ENCODE measurements around the gene XXYLT1.

DNA sequence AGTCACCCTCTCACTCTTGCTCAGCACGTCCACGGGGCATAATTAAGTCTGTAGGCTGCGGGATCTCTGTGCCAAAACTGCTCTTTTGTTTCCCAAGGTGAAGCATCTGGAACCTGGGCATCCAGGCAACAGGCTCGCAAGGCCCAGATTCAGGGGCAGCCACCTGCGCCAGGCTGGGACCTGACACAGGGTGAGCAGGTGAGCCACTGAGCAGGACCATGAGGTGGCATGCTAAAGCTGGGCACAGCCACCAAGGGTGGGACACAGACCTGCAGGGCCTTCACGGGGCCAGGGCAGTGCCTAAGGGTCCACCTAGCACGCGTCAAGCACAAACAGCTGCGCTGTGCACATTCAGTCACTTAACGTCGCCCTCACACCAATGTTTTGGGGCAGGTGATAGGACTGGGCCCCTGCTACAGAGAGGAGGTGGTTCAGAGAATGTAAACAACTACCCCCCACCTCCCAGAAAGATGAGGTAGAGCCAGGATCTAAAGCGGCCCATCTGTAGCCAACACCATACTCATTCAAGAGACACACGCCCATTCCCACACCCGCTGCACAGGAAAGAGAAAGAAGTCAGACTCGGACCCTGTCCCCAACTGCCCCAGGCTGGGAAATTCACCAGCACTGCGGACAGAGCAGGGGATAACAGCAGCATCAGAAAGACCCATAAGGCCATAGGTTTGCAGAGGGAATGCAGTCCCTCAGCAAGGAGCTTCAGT, 16.3 kb downstream of the XXYLT1 start:
- TF ChIP-seq RAD21 (conservative IDR thresholded peaks at IDR 0.05 in 1 of 2, IDR thresholded peaks at IDR 0.05 in 1 of 2) (no peak), ZSCAN20 (CRISPR knock-in tag; IDR thresholded peaks at IDR 0.05) (no peak), CEBPB (IDR thresholded peaks at IDR 0.05) (no peak), JUN (IDR thresholded peaks at IDR 0.05) (no peak), CHD2 (IDR thresholded peaks at IDR 0.05; ENCODE audit: low read length, partially characterized antibody) (no peak), POLR2AphosphoS2 (conservative IDR thresholded peaks at IDR 0.05; ENCODE audit: low read length) (no peak)
- TF ChIP-seq, protein P1, sequence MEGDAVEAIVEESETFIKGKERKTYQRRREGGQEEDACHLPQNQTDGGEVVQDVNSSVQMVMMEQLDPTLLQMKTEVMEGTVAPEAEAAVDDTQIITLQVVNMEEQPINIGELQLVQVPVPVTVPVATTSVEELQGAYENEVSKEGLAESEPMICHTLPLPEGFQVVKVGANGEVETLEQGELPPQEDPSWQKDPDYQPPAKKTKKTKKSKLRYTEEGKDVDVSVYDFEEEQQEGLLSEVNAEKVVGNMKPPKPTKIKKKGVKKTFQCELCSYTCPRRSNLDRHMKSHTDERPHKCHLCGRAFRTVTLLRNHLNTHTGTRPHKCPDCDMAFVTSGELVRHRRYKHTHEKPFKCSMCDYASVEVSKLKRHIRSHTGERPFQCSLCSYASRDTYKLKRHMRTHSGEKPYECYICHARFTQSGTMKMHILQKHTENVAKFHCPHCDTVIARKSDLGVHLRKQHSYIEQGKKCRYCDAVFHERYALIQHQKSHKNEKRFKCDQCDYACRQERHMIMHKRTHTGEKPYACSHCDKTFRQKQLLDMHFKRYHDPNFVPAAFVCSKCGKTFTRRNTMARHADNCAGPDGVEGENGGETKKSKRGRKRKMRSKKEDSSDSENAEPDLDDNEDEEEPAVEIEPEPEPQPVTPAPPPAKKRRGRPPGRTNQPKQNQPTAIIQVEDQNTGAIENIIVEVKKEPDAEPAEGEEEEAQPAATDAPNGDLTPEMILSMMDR (IDR thresholded peaks at IDR 0.05), result no peak

Data from A549 (cell line).